ACHN (cell line): ENCODE data around the gene XNDC1N.
"Not testable (repeated sequence)": the region's sequence is repeated elsewhere in the genome, so short reads cannot be mapped to it uniquely, and the experiment has no call there.

Experiments used
- DNase-seq: peaks from one replicate; pipeline ENCODE4 v3.0.0-alpha.2; 2015
- in situ Hi-C: cut with HindIII; loops from 2 replicates; pipeline ENCODE4 v1.10.0; 2017; ENCODE audit warnings: low sequenced_read_pairs, low pct_ligation_motif_present, low pct_unique_long_range_greater_than_20kb

The XNDC1N gene

DNA sequence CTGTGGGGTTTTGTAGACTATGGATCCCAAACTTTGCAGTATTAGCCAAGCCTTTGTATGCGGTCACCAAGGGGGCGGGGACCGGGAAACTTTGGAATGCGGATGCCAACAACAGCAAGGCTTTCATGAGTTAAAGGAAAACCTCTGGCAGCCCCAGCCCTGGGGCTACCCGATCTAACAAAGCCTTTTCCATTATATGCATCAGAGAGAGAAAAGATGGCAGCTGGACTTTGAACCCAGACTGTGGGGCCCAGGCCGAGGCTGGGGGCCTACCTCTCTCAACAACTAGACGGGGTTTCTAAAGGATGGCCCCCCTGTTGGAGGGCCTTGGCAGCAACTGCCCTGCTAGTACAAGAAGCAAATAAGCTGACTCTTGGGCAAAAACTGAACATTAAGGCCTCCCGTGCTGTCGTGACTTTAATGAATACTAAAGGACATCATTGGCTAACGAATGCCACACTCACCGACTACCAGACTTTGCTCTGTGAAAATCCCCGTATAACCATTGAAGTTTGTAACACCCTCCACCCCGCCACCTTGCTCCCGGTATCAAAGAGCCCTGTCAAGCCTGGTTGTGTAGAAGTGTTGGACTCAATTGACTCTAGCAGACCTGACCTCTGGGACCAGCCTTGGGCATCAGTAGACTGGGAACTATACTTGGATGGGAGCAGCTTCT lies 39.9 kb downstream of the XNDC1N start:
- in situ Hi-C loops, DNase-seq: not testable (repeated sequence)

- DNase-seq, in situ Hi-C loops: not testable (repeated sequence)
Observed at GRCh38 chr11:71885806-71886205, 42.6 kb downstream of the XNDC1N start.
